ENCODE results near the gene LRFN5. TPM values are rescaled to one million over a fixed set of nuclear protein-coding genes. Genes with fewer than 3 reads are reported as not detected.

LRFN5 gene
- total RNA-seq, 1 experiment from 2014 or later, result not detected

DNA sequence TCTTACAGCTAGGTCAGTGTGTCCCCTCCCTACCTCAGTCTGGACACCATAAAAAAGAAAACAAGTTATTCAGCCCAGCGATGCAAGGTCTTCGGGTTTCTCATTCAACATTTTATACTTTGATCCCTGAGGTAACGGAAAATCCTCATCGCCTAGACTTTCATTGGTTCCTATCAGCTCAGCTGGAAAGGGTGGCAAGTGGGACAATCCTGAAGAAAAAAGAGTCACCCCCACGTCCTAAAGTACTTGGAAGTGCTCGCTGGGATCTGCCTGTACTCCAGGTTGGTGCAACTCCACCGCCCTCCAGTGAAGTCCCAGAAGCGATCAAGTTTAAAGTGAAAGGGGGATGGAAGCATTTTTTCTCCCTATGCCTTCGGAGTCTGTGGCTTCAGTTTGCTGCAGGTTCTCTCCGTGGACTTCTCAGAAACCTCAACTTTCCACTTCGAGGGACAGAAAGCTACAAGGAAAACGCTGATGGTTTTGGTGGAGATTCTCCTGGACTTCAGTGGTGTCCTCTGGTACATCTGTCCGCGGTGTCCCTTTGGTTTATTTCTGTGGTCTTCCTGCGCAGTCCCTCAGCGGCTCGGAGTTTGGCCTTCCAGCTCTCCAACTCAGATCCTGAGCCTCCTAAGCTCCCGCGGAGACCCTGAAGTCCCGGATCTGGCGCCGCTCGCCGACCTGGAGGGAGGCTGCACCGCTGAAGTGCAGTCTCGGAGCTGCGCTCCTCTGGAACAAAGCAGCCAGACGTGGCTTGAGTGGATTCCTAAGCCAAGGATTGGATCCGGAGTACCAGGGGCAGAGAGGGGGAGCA is 1.8 kb upstream of the LRFN5 start:
- CTCF ChIA-PET, result no interaction called here

DNA sequence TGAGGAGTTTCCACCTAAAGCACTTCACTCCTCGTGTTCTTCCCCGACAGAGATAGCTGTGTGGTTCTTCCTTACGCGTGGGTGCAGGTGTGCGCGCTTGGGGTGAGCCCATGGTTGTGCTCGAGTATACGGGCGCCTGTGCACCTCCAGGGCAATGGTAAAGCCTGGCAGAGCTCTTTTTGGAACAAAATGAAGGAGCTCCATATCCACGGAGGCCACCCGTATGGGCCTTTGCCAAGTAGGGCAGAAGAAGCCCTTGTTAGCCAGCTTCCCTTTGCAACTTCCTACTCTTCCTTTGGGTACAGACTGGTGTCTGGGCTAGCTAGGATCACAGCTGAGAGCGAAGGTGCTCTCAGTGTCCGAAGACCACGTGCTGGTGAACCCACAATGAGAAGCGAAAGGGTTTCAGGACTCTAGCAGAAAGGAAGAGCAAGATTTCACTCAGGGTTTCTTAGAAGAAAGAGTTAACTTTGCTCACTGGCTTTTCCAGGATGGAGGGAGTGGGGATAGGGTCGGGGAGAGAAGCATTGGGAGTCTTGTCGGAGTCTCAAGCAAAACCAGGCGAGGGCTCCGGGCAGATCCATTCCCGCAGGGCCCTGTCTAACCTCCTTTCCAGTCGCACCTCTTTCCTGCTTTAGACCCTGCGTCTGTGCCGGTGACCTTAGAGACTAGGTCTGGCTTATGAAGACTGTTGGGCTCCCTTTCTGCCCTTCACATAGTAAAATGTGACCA is 960 bp upstream of the LRFN5 start:
- Mint-ChIP-seq H3K9me3 (ENCODE audit: low read depth, unreplicated experiment) (no peaks in the 10 kb centered on the region), H3K27ac (ENCODE audit: unreplicated experiment) (no peak overlapping the region), H3K4me3 (ENCODE audit: low read depth, unreplicated experiment) (no peak overlapping the region), H3K4me1 (ENCODE audit: low read depth, unreplicated experiment) (no peaks in the 10 kb centered on the region), H3K36me3 (ENCODE audit: insufficient read depth, unreplicated experiment) (no peaks in the 10 kb centered on the region), H3K27me3 (ENCODE audit: unreplicated experiment) (no peaks in the 10 kb centered on the region)
- intact Hi-C loops (cut with micrococcal nuclease; ENCODE audit: unreplicated experiment), result no loop called here
- CTCF ChIA-PET, result no interaction called here
- TF ChIP-seq, protein P1, sequence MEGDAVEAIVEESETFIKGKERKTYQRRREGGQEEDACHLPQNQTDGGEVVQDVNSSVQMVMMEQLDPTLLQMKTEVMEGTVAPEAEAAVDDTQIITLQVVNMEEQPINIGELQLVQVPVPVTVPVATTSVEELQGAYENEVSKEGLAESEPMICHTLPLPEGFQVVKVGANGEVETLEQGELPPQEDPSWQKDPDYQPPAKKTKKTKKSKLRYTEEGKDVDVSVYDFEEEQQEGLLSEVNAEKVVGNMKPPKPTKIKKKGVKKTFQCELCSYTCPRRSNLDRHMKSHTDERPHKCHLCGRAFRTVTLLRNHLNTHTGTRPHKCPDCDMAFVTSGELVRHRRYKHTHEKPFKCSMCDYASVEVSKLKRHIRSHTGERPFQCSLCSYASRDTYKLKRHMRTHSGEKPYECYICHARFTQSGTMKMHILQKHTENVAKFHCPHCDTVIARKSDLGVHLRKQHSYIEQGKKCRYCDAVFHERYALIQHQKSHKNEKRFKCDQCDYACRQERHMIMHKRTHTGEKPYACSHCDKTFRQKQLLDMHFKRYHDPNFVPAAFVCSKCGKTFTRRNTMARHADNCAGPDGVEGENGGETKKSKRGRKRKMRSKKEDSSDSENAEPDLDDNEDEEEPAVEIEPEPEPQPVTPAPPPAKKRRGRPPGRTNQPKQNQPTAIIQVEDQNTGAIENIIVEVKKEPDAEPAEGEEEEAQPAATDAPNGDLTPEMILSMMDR (IDR thresholded peaks at IDR 0.05; ENCODE audit: unreplicated experiment), result no peak
- DNase-seq, result no peak
- no TSS peak for BruUV-seq (replicated peaks)

More for the DNA sequence above, 1.8 kb upstream of the LRFN5 start:
- Mint-ChIP-seq H3K4me1 (ENCODE audit: low read depth, unreplicated experiment) (no peaks in the 10 kb centered on the region), H3K36me3 (ENCODE audit: insufficient read depth, unreplicated experiment) (no peaks in the 10 kb centered on the region), H3K27me3 (ENCODE audit: unreplicated experiment) (no peaks in the 10 kb centered on the region), H3K27ac (ENCODE audit: unreplicated experiment) (no peak overlapping the region), H3K4me3 (ENCODE audit: low read depth, unreplicated experiment) (no peak overlapping the region), H3K9me3 (ENCODE audit: low read depth, unreplicated experiment) (no peaks in the 10 kb centered on the region)
- BruUV-seq (replicated peaks), result no TSS peak
- no peak for DNase-seq
- TF ChIP-seq, protein P1 (IDR thresholded peaks at IDR 0.05; ENCODE audit: unreplicated experiment), result no peak
- intact Hi-C loops (cut with micrococcal nuclease; ENCODE audit: unreplicated experiment), result no loop called here

- CTCF ChIA-PET, result no interaction called here
- Mint-ChIP-seq H3K4me3 (ENCODE audit: low read depth, unreplicated experiment) (no peak overlapping the region), H3K27me3 (ENCODE audit: unreplicated experiment) (no peaks in the 10 kb centered on the region), H3K9me3 (ENCODE audit: low read depth, unreplicated experiment) (no peaks in the 10 kb centered on the region), H3K36me3 (ENCODE audit: insufficient read depth, unreplicated experiment) (no peaks in the 10 kb centered on the region), H3K4me1 (ENCODE audit: low read depth, unreplicated experiment) (no peaks in the 10 kb centered on the region), H3K27ac (ENCODE audit: unreplicated experiment) (no peak overlapping the region)
- BruUV-seq (replicated peaks), result no TSS peak
- TF ChIP-seq, protein P1 (IDR thresholded peaks at IDR 0.05; ENCODE audit: unreplicated experiment), result no peak
- no peak for DNase-seq
- intact Hi-C loops (cut with micrococcal nuclease; ENCODE audit: unreplicated experiment), result no loop called here
Observed at GRCh38 chr14:41606282-41606531, 469 bp upstream of the LRFN5 start.

- Mint-ChIP-seq H3K9me3 (ENCODE audit: low read depth, unreplicated experiment) (peaks cover 3% of the 10 kb centered on the region), H3K36me3 (ENCODE audit: insufficient read depth, unreplicated experiment) (no peaks in the 10 kb centered on the region), H3K4me1 (ENCODE audit: low read depth, unreplicated experiment) (no peaks in the 10 kb centered on the region), H3K27ac (ENCODE audit: unreplicated experiment) (no peak overlapping the region), H3K4me3 (ENCODE audit: low read depth, unreplicated experiment) (no peak overlapping the region), H3K27me3 (ENCODE audit: unreplicated experiment) (no peaks in the 10 kb centered on the region)
- CTCF ChIA-PET, result no interaction called here
- no TSS peak for BruUV-seq (replicated peaks)
- DNase-seq, result no peak
- TF ChIP-seq, protein P1 (IDR thresholded peaks at IDR 0.05; ENCODE audit: unreplicated experiment), result no peak
- intact Hi-C loops (cut with micrococcal nuclease; ENCODE audit: unreplicated experiment), result no loop called here
Observed at GRCh38 chr14:41607304-41607775, 664 bp downstream of the LRFN5 start.

Data from Calu3 (cell line).